HEK293 (cell line): Measurements from ENCODE around the gene ORC1.

ENCODE experiments used
- CTCF ChIA-PET: fragments of 350-600 bp; formaldehyde crosslinking; extraction: SDS; loops from one replicate; lab custom pipeline; 2021; ENCODE audit warnings: antibody characterized with exemption; lab: Yijun Ruan, JAX
- POLR2A ChIA-PET: fragments of 300-600 bp; formaldehyde crosslinking; extraction: SDS; loops from one replicate; lab custom pipeline; 2020; ENCODE audit warnings: antibody characterized with exemption, inconsistent platforms; lab: Yijun Ruan, JAX
- H3K27ac ChIP-seq: fragments of 200-500 bp; sonication (Bioruptor generic); 2 replicates; pipeline ENCODE4 v1.5.1; 2014; ENCODE audit warnings: low read depth, low read length, control low read depth, inconsistent platforms; ENCODE audit errors: extremely low read depth
- H3K36me3 ChIP-seq, 2 experiments: fragments of 200-500 bp in 1 of 2; sonication (Bioruptor generic) in 1 of 2; 1 replicate in 1 of 2; 2 replicates in 1 of 2; pipeline ENCODE4 v1.5.1; 2014 to 2017; ENCODE audit warnings: inconsistent platforms in 2 of 2, low read length in 2 of 2; ENCODE audit not compliant: control insufficient read depth in 2 of 2, insufficient read depth in 1 of 2
- H3K4me1 ChIP-seq: fragments of 200-500 bp; sonication (Bioruptor generic); 2 replicates; pipeline ENCODE4 v1.5.1; 2014; ENCODE audit warnings: mild to moderate bottlenecking, low read length, inconsistent platforms; ENCODE audit not compliant: control insufficient read depth, insufficient read depth
- H3K4me3 ChIP-seq: 2 replicates; pipeline ENCODE4 v1.5.1; 2011; ENCODE audit warnings: low read depth, mild to moderate bottlenecking, control low read depth, low read length, moderate library complexity
- H3K9me3 ChIP-seq: fragments of 200-500 bp; sonication (Bioruptor generic); 2 replicates; pipeline ENCODE4 v1.5.1; 2014; ENCODE audit warnings: low read depth, low read length, inconsistent platforms; ENCODE audit not compliant: control insufficient read depth, insufficient read depth
- KLF16 ChIP-seq: fragments of 450-650 bp; formaldehyde crosslinking; IDR thresholded peaks from 2 replicates; pipeline ENCODE4 v1.5.1; 2017; ENCODE audit warnings: missing biosample characterization, missing genetic modification characterization
- PRDM6 ChIP-seq: fragments of 450-650 bp; formaldehyde crosslinking; IDR thresholded peaks from 2 replicates; pipeline ENCODE4 v1.5.1; 2017; ENCODE audit warnings: missing biosample characterization, missing genetic modification characterization
- SCRT1 ChIP-seq: fragments of 450-650 bp; formaldehyde crosslinking; IDR thresholded peaks from 2 replicates; pipeline ENCODE4 v1.5.1; 2016; ENCODE audit warnings: missing biosample characterization, missing genetic modification characterization, borderline replicate concordance
- SP2 ChIP-seq: fragments of 450-650 bp; formaldehyde crosslinking; IDR thresholded peaks from 2 replicates; pipeline ENCODE4 v1.5.1; 2016; ENCODE audit warnings: missing biosample characterization, missing genetic modification characterization
- ZBTB17 ChIP-seq: fragments of 450-650 bp; formaldehyde crosslinking; IDR thresholded peaks from 2 replicates; pipeline ENCODE4 v1.5.1; 2016; ENCODE audit warnings: missing biosample characterization, missing genetic modification characterization
- ZNF274 ChIP-seq, 2 experiments: fragments of 200-500 bp in 1 of 2; fragments of 450-650 bp in 1 of 2; sonication (Bioruptor generic) in 1 of 2; formaldehyde crosslinking in 1 of 2; IDR thresholded peaks; 2 replicates each; pipeline versions ENCODE4 v1.5.1 to v1.6.1; 2014 to 2016; ENCODE audit warnings: borderline replicate concordance in 1 of 2, inconsistent platforms in 1 of 2, low read length in 1 of 2, missing biosample characterization in 1 of 2, missing genetic modification characterization in 1 of 2
- ZNF280C ChIP-seq: fragments of 450-650 bp; formaldehyde crosslinking; IDR thresholded peaks from 2 replicates; pipeline ENCODE4 v1.5.1; 2016; ENCODE audit warnings: missing biosample characterization, missing genetic modification characterization
- ZNF302 ChIP-seq: fragments of 450-650 bp; formaldehyde crosslinking; IDR thresholded peaks from 2 replicates; pipeline ENCODE4 v1.5.1; 2016; ENCODE audit warnings: missing biosample characterization, missing genetic modification characterization, low read depth
- ZNF423 ChIP-seq: fragments of 450-650 bp; formaldehyde crosslinking; IDR thresholded peaks from 2 replicates; pipeline ENCODE4 v1.5.1; 2016; ENCODE audit warnings: missing biosample characterization, missing genetic modification characterization
- ZNF510 ChIP-seq: fragments of 450-650 bp; formaldehyde crosslinking; IDR thresholded peaks from 2 replicates; pipeline ENCODE4 v1.5.1; 2018; ENCODE audit warnings: mild to moderate bottlenecking, missing genetic modification characterization, missing biosample characterization; ENCODE audit not compliant: insufficient replicate concordance
- ZNF530 ChIP-seq: fragments of 450-650 bp; formaldehyde crosslinking; IDR thresholded peaks from 2 replicates; pipeline ENCODE4 v1.5.1; 2016; ENCODE audit warnings: low read depth, missing biosample characterization, missing genetic modification characterization
- ZNF629 ChIP-seq: fragments of 450-650 bp; formaldehyde crosslinking; IDR thresholded peaks from 2 replicates; pipeline ENCODE4 v1.5.1; 2017; ENCODE audit warnings: missing biosample characterization, missing genetic modification characterization
- ZNF664 ChIP-seq: fragments of 450-650 bp; formaldehyde crosslinking; IDR thresholded peaks from 2 replicates; pipeline ENCODE4 v1.5.1; 2016; ENCODE audit warnings: missing biosample characterization, missing genetic modification characterization
- ZNF677 ChIP-seq: fragments of 450-650 bp; IDR thresholded peaks from 2 replicates; pipeline ENCODE4 v1.5.0; 2018; ENCODE audit warnings: missing biosample characterization, mild to moderate bottlenecking, missing genetic modification characterization, moderate library complexity
- ZNF747 ChIP-seq: fragments of 450-650 bp; formaldehyde crosslinking; IDR thresholded peaks from 2 replicates; pipeline ENCODE4 v1.5.1; 2016; ENCODE audit warnings: missing biosample characterization, missing genetic modification characterization
- ZNF768 ChIP-seq: fragments of 450-650 bp; formaldehyde crosslinking; IDR thresholded peaks from 2 replicates; pipeline ENCODE4 v1.5.1; 2018; ENCODE audit warnings: missing biosample characterization, mild to moderate bottlenecking, missing genetic modification characterization
- ZNF791 ChIP-seq: fragments of 450-650 bp; formaldehyde crosslinking; IDR thresholded peaks from 2 replicates; pipeline ENCODE4 v1.5.1; 2016; ENCODE audit warnings: missing biosample characterization, missing genetic modification characterization
- ZSCAN16 ChIP-seq: fragments of 450-650 bp; formaldehyde crosslinking; IDR thresholded peaks from 2 replicates; pipeline ENCODE4 v1.5.1; 2016; ENCODE audit warnings: missing biosample characterization, missing genetic modification characterization
- ZSCAN30 ChIP-seq: fragments of 450-650 bp; IDR thresholded peaks from 2 replicates; pipeline ENCODE4 v1.5.1; 2018; ENCODE audit warnings: missing biosample characterization, mild to moderate bottlenecking, missing genetic modification characterization, moderate library complexity
- ZSCAN4 ChIP-seq: fragments of 450-650 bp; formaldehyde crosslinking; IDR thresholded peaks from 2 replicates; pipeline ENCODE4 v1.5.1; 2017; ENCODE audit warnings: missing biosample characterization, missing genetic modification characterization

The ORC1 gene

GRCh38 chr1:52337439-52337838 is 66.8 kb downstream of the ORC1 start:
- TF ChIP-seq ZSCAN4 (tag by site-specific recombination) = no peak
- TF ChIP-seq ZNF791 (tag by site-specific recombination) = no peak
- no peak for TF ChIP-seq ZSCAN30
- TF ChIP-seq SP2 (tag by site-specific recombination) = no peak
- no peaks in the 10 kb centered on the region for H3K9me3 ChIP-seq
- ChIA-PET CTCF (interaction anchor here (1.2 kb wide), 1 partner anchor 63 kb away, joined by 3 read pairs; no protein-coding TSS in a partner anchor), POLR2A (no interaction called here)
- H3K4me3 ChIP-seq = no peak overlapping the region
- no peaks in the 10 kb centered on the region for H3K4me1 ChIP-seq
- H3K27ac ChIP-seq = no peak overlapping the region
- peaks cover 0 to 34% of the 10 kb centered on the region in 2 experiments; a peak in 2 of 3 replicates for H3K36me3 ChIP-seq

GRCh38 chr1:52334906-52335528 is 69.2 kb downstream of the ORC1 start:
- Histone ChIP-seq H3K36me3 (peaks cover 0 to 31% of the 10 kb centered on the region in 2 experiments; a peak in 2 of 3 replicates), H3K4me1 (no peaks in the 10 kb centered on the region), H3K27ac (no peak overlapping the region), H3K9me3 (no peaks in the 10 kb centered on the region), H3K4me3 (no peak overlapping the region)
- TF ChIP-seq ZNF629 (tag by site-specific recombination) (no peak), PRDM6 (tag by site-specific recombination) (peak; percentile 26; the same call in 1 of the 2 replicates)
- POLR2A ChIA-PET = no interaction called here
- CTCF ChIA-PET = interaction anchor here (0.5 to 1.0 kb wide), 3 partner anchors 16 to 351 kb away, joined by 3 read pairs; no protein-coding TSS in a partner anchor

- no peaks in the 10 kb centered on the region for H3K9me3 ChIP-seq
- H3K27ac ChIP-seq = no peak overlapping the region
- no peaks in the 10 kb centered on the region for H3K4me1 ChIP-seq
- H3K4me3 ChIP-seq = no peak overlapping the region
- POLR2A ChIA-PET = no interaction called here
- CTCF ChIA-PET = interaction anchor here (1.1 kb wide), 1 partner anchor 204 kb away, joined by 3 read pairs; no protein-coding TSS in a partner anchor
- H3K36me3 ChIP-seq = peaks cover 0 to 12% of the 10 kb centered on the region in 2 experiments; a peak in 2 of 3 replicates
- peak; percentile 21; the same call in 1 of the 2 replicates for TF ChIP-seq ZBTB17 (tag by site-specific recombination)
- TF ChIP-seq ZNF510 = no peak
- TF ChIP-seq ZNF747 (tag by site-specific recombination) = no peak
Observed at GRCh38 chr1:52332411-52332810, 71.8 kb downstream of the ORC1 start.

- CTCF ChIA-PET = interaction anchor here (1.4 kb wide), 1 partner anchor 32 kb away, joined by 4 read pairs; no protein-coding TSS in a partner anchor
- no peak for TF ChIP-seq ZSCAN16
- TF ChIP-seq PRDM6 (tag by site-specific recombination) = no peak
- TF ChIP-seq ZNF677 (tag by site-specific recombination) = no peak
- no peak for TF ChIP-seq ZNF274 (IDR thresholded peaks at IDR 0.05; ENCODE audit: low read length)
- no peak for TF ChIP-seq ZNF274 (tag by site-specific recombination; IDR thresholded peaks at IDR 0.05; ENCODE audit: borderline replicate concordance)
- no peak for TF ChIP-seq SCRT1 (tag by site-specific recombination)
- TF ChIP-seq ZNF280C (tag by site-specific recombination) = no peak
- TF ChIP-seq ZNF768 (tag by site-specific recombination) = no peak
- TF ChIP-seq ZNF664 (tag by site-specific recombination) = no peak
- no peak for TF ChIP-seq KLF16
- no peak for TF ChIP-seq ZNF423 (tag by site-specific recombination)
- TF ChIP-seq ZNF302 = no peak
- no peak for TF ChIP-seq ZNF530 (tag by site-specific recombination)
Observed at GRCh38 chr1:52328615-52329014, 75.6 kb downstream of the ORC1 start.

More at GRCh38 chr1:52328615-52329014, 75.6 kb downstream of the ORC1 start:
- Histone ChIP-seq H3K9me3 (no peaks in the 10 kb centered on the region), H3K27ac (no peak overlapping the region), H3K4me1 (no peaks in the 10 kb centered on the region), H3K36me3 (no peaks in the 10 kb centered on the region; a peak in 1 of 3 replicates), H3K4me3 (no peak overlapping the region)
- POLR2A ChIA-PET = no interaction called here
